Activated naive CD8-positive, alpha-beta T cell treated with anti-CD3 and anti-CD28 coated beads, Interleukin-2, amount 50 U/mL, for 24 hours (primary cell): ENCODE data around the gene ISM2.
A peak's percentile ranks its signal among the peaks of the same experiment; 100 is the strongest.

ENCODE experiments used
- ATAC-seq: fragments of 150-1000 bp; cut with Tn5 transposase; one replicate; pipeline ENCODE4 v1.10.0; 2021
- DNase-seq: peaks from one replicate; pipeline ENCODE4 v3.0.0; 2021
- H3K27ac Mint-ChIP-seq: one replicate; pipeline ENCODE4 v1.8.0; 2021; ENCODE audit warnings: mild to moderate bottlenecking, mixed read lengths
- H3K27me3 Mint-ChIP-seq: one replicate; pipeline ENCODE4 v1.8.0; 2021; ENCODE audit warnings: mixed read lengths
- H3K36me3 Mint-ChIP-seq: one replicate; pipeline ENCODE4 v1.8.0; 2021; ENCODE audit warnings: low read depth, mixed read lengths
- H3K4me1 Mint-ChIP-seq: one replicate; pipeline ENCODE4 v1.8.0; 2021; ENCODE audit warnings: mixed read lengths
- H3K4me3 Mint-ChIP-seq: one replicate; pipeline ENCODE4 v1.8.0; 2021; ENCODE audit warnings: mild to moderate bottlenecking, moderate library complexity, mixed read lengths
- H3K9me3 Mint-ChIP-seq: one replicate; pipeline ENCODE4 v1.8.0; 2021; ENCODE audit warnings: mixed read lengths

Gene ISM2

DNA sequence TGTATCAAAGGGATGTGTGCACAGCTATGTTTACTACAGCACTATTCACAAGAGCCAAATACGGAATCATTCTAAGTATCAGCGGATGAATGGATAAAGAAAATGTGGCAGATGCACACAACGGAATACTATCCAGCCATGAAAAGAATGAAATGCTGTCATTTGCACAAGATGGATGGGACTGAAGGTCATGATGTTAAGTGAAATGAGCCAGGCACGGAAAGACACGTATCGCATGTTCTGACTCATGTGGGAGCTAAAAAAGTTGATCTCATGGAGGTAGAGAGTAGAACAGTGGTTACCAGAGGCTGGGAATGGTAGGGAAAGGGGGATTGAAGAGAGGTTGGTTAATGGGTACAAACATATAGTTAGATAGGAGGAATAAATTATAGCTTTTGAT is 25.9 kb upstream of the ISM2 start:
- Mint-ChIP-seq H3K27ac (no peak overlapping the region), H3K27me3 (no peaks in the 10 kb centered on the region), H3K4me3 (no peak overlapping the region), H3K36me3 (peaks cover 22% of the 10 kb centered on the region), H3K9me3 (no peaks in the 10 kb centered on the region), H3K4me1 (no peaks in the 10 kb centered on the region)
- ATAC-seq, result no peak
- DNase-seq, result no peak

DNA sequence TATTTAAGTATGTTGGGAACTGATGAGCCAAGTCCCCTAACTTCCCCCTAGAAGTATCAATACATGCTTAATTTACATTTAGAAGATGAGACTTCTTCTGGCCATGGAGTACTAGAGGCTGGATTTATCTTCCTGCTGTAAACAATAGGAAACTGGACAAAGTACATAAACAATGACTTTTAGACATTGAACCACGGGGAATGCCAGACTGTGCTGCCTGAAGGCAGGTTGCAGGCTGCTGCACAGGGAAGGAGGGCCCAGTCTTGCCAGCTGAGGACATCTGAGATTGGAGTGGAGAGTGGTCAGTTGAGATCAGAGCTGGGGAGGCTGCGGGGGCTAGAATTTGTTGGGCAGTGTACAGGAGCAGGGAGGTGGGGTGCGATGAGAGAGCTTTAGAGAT is 24.5 kb upstream of the ISM2 start:
- DNase-seq (no peak), ATAC-seq (no peak)
- Mint-ChIP-seq H3K9me3 (no peaks in the 10 kb centered on the region), H3K36me3 (peaks cover 25% of the 10 kb centered on the region), H3K4me1 (no peaks in the 10 kb centered on the region), H3K27ac (no peak overlapping the region), H3K27me3 (no peaks in the 10 kb centered on the region), H3K4me3 (no peak overlapping the region)

DNA sequence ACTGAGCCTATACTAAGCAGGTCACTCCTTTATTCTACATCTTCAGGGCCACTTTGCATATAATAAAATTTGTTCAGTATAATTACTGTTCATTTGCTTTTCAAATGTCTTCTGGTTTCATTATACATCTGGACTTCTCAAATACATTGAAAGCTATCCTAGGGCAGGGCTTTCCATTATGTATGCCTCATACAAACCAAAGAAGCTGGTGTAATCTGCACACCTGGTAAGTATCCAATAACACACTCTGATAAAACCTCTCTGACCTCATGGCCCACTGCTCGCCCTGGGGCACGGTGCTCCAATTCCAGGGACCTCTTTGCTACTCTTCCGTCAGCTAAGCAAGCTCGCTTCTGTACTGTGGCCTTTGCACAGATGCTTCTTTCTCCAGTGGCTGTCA is 21.9 kb upstream of the ISM2 start:
- Mint-ChIP-seq H3K36me3 (peaks cover 29% of the 10 kb centered on the region), H3K27ac (no peak overlapping the region), H3K4me3 (no peak overlapping the region), H3K4me1 (no peaks in the 10 kb centered on the region), H3K9me3 (no peaks in the 10 kb centered on the region), H3K27me3 (no peaks in the 10 kb centered on the region)
- no peak for DNase-seq
- ATAC-seq, result no peak

DNA sequence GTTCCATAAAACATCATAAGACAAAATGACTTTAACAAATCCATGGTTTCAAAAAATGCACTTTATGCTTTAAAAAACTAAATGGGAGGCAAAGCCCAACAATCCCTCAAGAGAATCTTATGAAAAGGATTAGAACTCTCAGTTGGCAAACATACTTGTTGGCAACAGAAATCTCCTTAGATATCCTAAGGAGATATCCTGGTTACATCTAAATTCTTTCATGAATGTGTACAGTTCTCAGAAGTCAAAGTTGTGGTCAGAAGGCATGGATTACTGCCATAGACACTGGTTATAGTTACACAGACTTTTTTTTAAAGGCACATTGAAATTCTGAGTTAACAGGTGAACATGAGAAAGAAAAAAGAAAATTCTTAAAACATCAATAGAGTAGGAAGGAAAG is 17.5 kb upstream of the ISM2 start:
- Mint-ChIP-seq H3K27ac (no peak overlapping the region), H3K36me3 (peaks cover 25% of the 10 kb centered on the region), H3K27me3 (no peaks in the 10 kb centered on the region), H3K9me3 (no peaks in the 10 kb centered on the region), H3K4me1 (no peaks in the 10 kb centered on the region), H3K4me3 (no peak overlapping the region)
- ATAC-seq, result no peak
- no peak for DNase-seq

DNA sequence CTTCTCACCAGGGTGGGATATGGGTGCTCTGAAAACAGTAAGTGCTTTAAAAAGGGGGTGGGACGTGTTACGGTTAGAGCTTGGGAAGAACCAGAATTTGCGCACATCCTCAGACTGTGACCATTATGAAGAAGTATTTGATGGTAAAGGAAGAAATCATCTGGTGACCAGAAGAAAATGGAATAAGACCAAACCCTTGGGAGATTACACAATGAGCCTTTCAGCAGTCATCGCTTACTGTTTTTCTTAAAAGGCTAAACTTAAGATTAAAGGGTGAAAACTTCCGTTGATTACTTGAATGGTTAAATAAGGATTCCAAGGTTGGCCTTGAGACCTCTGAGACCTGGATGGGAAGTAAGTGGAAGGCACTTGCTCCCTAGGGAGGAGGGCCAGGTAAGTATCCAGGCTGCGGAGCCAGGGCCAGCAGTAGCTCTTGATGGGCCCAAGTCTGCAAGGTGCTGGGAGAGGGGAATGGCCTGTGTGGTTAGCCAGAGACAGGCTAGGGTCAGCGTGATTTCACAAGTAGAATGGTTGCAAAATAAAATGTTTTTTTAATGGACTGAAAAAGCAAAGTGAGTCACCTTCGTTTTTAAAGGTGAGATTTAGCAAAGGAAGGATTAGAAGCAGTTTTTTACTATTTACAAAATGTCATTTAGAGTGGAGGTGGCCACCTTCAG is 13.0 kb upstream of the ISM2 start:
- DNase-seq (no peak), ATAC-seq (no peak)
- H3K27ac Mint-ChIP-seq, result no peak overlapping the region
- H3K27me3 Mint-ChIP-seq, result no peaks in the 10 kb centered on the region
- H3K4me3 Mint-ChIP-seq, result no peak overlapping the region
- peaks cover 22% of the 10 kb centered on the region for H3K36me3 Mint-ChIP-seq
- H3K4me1 Mint-ChIP-seq, result no peaks in the 10 kb centered on the region
- no peaks in the 10 kb centered on the region for H3K9me3 Mint-ChIP-seq

DNA sequence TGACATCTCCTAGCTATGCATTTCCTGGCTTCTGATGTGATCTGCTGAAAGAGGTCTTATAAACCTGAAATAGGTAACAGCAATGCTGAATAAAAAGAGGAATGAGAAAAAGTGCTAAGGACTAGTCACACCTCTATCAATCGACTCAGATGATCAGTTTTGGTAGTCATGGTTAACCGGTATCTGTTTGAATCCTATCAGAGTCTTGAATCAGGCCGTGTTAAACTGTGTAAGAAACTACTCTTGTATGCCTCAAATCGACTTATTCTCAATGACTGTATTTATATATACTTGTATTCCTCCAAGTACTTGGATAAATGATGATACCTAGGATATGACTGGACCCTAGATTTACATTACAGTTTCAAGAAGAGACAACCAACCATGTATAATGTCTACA is 10.8 kb upstream of the ISM2 start:
- Mint-ChIP-seq H3K4me3 (no peak overlapping the region), H3K27ac (no peak overlapping the region), H3K9me3 (no peaks in the 10 kb centered on the region), H3K27me3 (no peaks in the 10 kb centered on the region), H3K4me1 (no peaks in the 10 kb centered on the region), H3K36me3 (peaks cover 21% of the 10 kb centered on the region)
- DNase-seq, result no peak
- no peak for ATAC-seq

DNA sequence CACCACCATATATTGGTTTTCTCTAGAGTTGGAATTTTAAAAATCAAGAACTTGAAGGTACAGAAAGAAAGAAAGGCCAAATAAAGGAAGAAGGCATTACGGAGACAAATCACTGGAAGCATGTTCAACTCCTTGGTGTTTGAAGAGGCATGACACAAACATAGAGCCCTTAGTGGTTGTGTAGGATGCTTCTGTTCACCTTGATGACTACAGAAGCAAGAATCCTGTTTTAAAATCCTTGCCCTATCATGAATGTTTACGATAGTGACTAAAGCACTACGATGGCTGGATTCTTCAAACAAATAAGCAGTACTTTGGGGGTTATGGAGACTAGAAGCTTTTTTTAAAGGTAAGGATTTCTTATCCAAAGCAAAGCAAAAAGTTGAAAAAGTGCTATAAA is 10.3 kb upstream of the ISM2 start:
- DNase-seq, result no peak
- Mint-ChIP-seq H3K4me1 (no peaks in the 10 kb centered on the region), H3K27me3 (no peaks in the 10 kb centered on the region), H3K4me3 (no peak overlapping the region), H3K9me3 (no peaks in the 10 kb centered on the region), H3K36me3 (peaks cover 21% of the 10 kb centered on the region), H3K27ac (no peak overlapping the region)
- ATAC-seq, result no peak

DNA sequence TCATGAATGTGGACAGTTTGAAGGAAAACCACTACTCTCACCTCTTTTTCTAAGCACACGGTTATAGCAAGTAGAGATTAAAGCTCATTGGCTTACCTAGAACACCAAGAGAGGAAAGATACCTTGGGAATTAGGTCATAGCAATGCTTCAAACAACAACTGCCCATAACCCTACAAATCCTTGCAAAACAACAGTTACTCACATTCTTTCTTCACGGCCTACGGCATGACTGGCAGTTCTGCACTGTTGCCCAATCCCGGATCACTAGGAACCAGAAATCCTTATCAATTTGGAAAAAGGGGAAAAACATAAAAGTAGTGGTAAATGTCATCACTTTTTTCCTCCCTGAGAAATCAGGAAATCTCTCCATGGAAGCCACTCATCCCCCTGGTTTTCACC is 9.6 kb upstream of the ISM2 start:
- H3K36me3 Mint-ChIP-seq, result peaks cover 23% of the 10 kb centered on the region
- DNase-seq, result no peak
- no peak overlapping the region for H3K4me3 Mint-ChIP-seq

DNA sequence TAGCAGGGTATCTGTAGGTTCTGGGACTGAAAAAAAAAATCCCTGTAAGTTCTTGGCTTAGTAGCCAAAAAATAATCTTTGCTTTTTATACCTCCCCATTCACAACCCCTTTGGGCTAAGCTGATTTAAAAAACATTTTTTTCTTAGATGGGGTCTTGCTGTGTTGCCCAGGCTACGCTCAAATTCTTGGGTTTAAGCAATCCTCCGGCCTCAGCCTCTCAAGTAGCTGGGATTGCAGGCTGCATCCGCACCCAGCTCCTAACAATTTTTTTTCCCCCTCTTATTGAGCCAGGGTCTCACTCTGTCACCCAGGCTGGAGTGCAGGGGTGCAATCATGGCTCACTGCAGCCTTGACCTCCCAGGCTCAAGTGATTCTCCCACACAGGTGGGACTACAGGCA is 9.1 kb upstream of the ISM2 start:
- Mint-ChIP-seq H3K36me3 (peaks cover 25% of the 10 kb centered on the region), H3K4me3 (no peak overlapping the region), H3K27ac (no peak overlapping the region), H3K4me1 (no peaks in the 10 kb centered on the region), H3K27me3 (no peaks in the 10 kb centered on the region), H3K9me3 (peaks cover 5% of the 10 kb centered on the region)
- DNase-seq (no peak), ATAC-seq (no peak)

More for the DNA sequence above, 9.6 kb upstream of the ISM2 start:
- Mint-ChIP-seq H3K4me1 (no peaks in the 10 kb centered on the region), H3K9me3 (peaks cover 2% of the 10 kb centered on the region), H3K27ac (no peak overlapping the region), H3K27me3 (no peaks in the 10 kb centered on the region)
- no peak for ATAC-seq

DNA sequence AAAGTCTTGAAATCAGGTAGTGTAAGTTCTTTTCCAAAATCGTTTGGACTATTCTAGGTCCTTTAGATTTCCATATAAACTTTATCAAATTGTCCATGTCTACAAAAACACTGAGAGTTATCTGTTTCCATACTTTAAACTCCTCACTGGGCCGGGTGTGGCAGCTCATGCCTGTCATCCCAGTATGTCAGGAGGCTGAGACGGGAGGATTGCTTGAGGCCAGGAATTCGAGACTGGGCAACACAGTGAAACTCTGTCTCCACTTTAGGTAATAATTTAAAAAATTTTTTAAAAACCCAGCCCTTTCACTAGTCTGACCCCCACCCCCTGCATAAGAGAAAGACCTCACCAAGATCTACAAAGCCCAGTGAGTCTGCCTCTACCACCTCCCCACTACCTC is 6.4 kb upstream of the ISM2 start:
- ATAC-seq (no peak), DNase-seq (no peak)
- Mint-ChIP-seq H3K27me3 (peaks cover 7% of the 10 kb centered on the region), H3K36me3 (peaks cover 11% of the 10 kb centered on the region), H3K4me3 (no peak overlapping the region), H3K27ac (no peak overlapping the region), H3K4me1 (no peaks in the 10 kb centered on the region), H3K9me3 (peaks cover 5% of the 10 kb centered on the region)

DNA sequence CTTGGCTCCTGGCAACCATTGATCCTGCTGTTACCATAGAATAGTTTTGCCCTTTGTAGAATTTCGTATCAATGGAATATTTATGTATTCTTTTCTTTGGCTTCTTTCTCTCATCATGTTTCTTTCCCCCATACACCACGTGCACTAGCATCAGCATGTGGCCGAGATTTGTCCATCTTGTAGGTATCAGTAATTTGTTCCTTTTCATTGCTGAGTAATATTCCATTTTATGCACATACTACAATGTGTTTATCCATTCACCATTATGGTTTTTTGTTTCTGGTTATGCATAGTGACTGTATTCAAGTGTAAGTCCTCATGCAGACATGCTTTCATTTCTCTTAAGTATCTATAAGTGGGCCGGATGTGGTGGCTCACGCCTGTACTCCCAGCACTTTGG is 4.5 kb upstream of the ISM2 start:
- peaks cover 5% of the 10 kb centered on the region for H3K9me3 Mint-ChIP-seq
- no peak overlapping the region for H3K27ac Mint-ChIP-seq
- peaks cover 2% of the 10 kb centered on the region for H3K4me1 Mint-ChIP-seq
- H3K36me3 Mint-ChIP-seq, result peaks cover 8% of the 10 kb centered on the region
- ATAC-seq (no peak), DNase-seq (no peak)
- H3K4me3 Mint-ChIP-seq, result no peak overlapping the region
- H3K27me3 Mint-ChIP-seq, result peaks cover 17% of the 10 kb centered on the region

DNA sequence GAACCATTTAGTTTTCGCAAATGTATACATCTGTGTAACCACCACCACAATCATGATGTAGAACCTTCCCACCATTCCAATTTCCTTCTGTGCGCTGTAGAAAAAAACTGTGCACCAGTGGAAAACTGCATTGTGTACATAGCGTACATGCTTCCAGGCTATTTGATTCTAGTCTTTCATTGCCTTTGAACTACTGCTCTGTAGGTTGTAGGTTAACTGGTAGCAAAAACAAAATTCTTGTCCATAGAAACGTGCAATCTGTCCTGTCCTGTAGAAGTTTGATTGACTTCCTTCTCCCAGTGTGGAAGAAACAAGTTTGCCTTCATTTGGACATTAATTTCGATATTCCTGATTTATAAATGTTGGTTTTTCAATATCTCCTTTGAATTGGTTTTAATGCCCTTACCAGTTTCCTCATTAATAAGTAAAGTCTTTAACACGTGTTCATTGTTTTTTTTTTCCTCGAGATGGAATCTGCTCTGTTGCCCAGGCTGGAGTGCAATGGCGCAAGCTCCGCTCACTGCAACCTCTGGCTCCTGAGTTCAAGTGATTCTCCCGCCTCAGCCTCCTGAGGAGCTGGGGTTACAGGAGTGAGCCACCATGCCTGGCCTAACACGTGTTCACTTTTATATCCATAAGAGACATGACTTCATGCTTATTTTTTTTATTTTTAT is 3.6 kb upstream of the ISM2 start:
- peaks cover 6% of the 10 kb centered on the region for H3K36me3 Mint-ChIP-seq
- ATAC-seq (no peak), DNase-seq (no peak)
- peaks cover 26% of the 10 kb centered on the region for H3K27me3 Mint-ChIP-seq
- H3K27ac Mint-ChIP-seq, result no peak overlapping the region
- peaks cover 5% of the 10 kb centered on the region for H3K9me3 Mint-ChIP-seq
- peaks cover 6% of the 10 kb centered on the region for H3K4me1 Mint-ChIP-seq
- H3K4me3 Mint-ChIP-seq, result no peak overlapping the region

DNA sequence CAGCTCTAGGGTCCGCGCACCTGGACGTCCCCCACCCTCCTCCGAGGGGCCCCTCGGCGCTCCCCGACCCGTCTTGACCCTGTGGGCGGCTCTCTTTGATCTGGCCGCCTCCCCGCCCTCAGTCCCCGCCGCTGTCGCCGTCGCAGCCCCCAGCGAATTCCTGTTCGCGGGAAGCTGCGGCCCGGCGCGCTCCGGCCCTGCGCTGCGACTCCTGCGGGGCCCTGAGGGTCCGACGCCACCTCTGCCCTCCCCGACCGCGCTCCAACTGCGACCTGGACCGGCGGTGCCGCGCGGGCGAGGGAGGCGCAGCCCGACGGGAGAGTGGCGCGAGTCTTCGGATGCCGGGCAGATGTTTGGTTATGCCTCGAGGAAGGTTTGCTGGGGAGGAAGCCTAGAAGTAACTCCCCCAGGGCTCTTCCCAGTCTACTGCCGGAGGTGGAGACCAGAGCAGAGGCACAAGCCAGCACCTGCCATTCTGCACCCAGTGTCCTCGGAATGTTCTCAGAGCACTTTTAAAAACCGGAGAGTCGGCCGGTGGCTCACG is 440 bp upstream of the ISM2 start:
- H3K27me3 Mint-ChIP-seq, result peaks cover 35% of the 10 kb centered on the region
- ATAC-seq (peak; percentile 16), DNase-seq (peak; percentile 4)
- peaks cover 4% of the 10 kb centered on the region for H3K36me3 Mint-ChIP-seq
- peaks cover 5% of the 10 kb centered on the region for H3K9me3 Mint-ChIP-seq
- H3K27ac Mint-ChIP-seq, result no peak overlapping the region
- peaks cover 6% of the 10 kb centered on the region for H3K4me1 Mint-ChIP-seq
- peak overlapping the region; percentile 53 for H3K4me3 Mint-ChIP-seq

DNA sequence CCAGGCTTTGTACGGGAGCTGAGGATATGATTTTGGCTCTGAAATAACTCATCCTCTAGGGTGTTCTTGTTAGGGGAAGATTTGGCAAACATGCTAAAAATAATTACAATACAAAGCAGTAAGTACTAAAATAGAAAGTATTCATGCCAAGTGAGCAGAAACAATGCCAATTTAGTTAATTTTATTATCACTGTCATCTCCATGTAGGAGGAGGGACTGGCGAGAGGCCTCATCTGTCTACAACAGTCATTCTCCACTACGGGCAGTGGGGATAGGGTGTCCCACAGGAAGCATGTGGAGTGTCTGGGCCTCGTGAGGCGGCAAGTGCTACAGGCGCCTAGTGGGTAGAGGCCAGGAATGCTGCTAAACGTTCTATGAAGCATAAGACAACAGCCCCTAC is 3.3 kb downstream of the ISM2 start:
- H3K4me1 Mint-ChIP-seq, result peaks cover 6% of the 10 kb centered on the region
- H3K4me3 Mint-ChIP-seq, result no peak overlapping the region
- no peak for ATAC-seq
- H3K27ac Mint-ChIP-seq, result no peak overlapping the region
- peaks cover 31% of the 10 kb centered on the region for H3K27me3 Mint-ChIP-seq
- H3K36me3 Mint-ChIP-seq, result no peaks in the 10 kb centered on the region
- no peaks in the 10 kb centered on the region for H3K9me3 Mint-ChIP-seq
- no peak for DNase-seq

DNA sequence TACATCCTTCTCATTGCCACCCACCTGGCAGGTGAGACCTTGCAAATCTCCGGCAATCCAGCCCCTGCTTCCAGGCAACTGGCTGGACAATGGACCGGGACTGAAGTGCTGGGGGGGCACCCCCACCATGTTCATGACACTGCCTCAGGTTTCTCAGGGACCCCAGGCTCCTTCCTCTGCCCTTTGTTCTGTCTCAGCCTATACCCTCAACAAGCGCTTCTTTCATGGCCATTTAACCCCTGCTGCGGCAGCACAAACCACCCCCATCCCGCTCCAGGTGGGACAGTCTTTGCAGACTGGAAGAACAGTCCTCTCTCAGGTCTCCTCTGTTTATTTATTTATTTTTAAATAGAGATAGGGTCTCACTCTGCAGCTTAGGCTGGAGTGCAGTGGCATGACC is 7.6 kb downstream of the ISM2 start:
- Mint-ChIP-seq H3K4me3 (no peak overlapping the region), H3K27ac (no peak overlapping the region), H3K36me3 (no peaks in the 10 kb centered on the region), H3K4me1 (no peaks in the 10 kb centered on the region), H3K9me3 (no peaks in the 10 kb centered on the region), H3K27me3 (peaks cover 4% of the 10 kb centered on the region)
- ATAC-seq, result no peak
- DNase-seq, result no peak
